ENCODE results near the gene TMEM39B. TPM values are rescaled to one million over a fixed set of nuclear protein-coding genes. Genes with fewer than 3 reads are reported as not detected.

TMEM39B gene
- total RNA-seq, 1 experiment from 2014 or later, result 12.1 TPM

GRCh38 chr1:32044234-32044633 is 28.5 kb upstream of the TMEM39B start:
- TF ChIP-seq, protein P1, sequence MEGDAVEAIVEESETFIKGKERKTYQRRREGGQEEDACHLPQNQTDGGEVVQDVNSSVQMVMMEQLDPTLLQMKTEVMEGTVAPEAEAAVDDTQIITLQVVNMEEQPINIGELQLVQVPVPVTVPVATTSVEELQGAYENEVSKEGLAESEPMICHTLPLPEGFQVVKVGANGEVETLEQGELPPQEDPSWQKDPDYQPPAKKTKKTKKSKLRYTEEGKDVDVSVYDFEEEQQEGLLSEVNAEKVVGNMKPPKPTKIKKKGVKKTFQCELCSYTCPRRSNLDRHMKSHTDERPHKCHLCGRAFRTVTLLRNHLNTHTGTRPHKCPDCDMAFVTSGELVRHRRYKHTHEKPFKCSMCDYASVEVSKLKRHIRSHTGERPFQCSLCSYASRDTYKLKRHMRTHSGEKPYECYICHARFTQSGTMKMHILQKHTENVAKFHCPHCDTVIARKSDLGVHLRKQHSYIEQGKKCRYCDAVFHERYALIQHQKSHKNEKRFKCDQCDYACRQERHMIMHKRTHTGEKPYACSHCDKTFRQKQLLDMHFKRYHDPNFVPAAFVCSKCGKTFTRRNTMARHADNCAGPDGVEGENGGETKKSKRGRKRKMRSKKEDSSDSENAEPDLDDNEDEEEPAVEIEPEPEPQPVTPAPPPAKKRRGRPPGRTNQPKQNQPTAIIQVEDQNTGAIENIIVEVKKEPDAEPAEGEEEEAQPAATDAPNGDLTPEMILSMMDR (IDR thresholded peaks at IDR 0.05; ENCODE audit: insufficient read depth in 1 of 2, low read depth in 1 of 2, low read length in 1 of 2, severe bottlenecking in 1 of 2, unreplicated experiment in 1 of 2), result no peak
- no peak for DNase-seq
- Histone ChIP-seq H3K9me3 (no peaks in the 10 kb centered on the region), H3K4me1 (no peaks in the 10 kb centered on the region), H3K27me3 (replicated peaks; ENCODE audit: control insufficient read depth, insufficient read depth, low read length) (no peaks in the 10 kb centered on the region), H3K36me3 (ENCODE audit: control insufficient read depth, insufficient read depth, low read length) (no peaks in the 10 kb centered on the region), H3K4me3 (ENCODE audit: low read depth, low read length) (no peak overlapping the region)
- intact Hi-C loops (cut with micrococcal nuclease; ENCODE audit: unreplicated experiment), result no loop called here
- Mint-ChIP-seq H3K36me3 (ENCODE audit: insufficient read depth, unreplicated experiment) (peaks cover 28% of the 10 kb centered on the region), H3K4me3 (ENCODE audit: unreplicated experiment) (no peak overlapping the region), H3K9me3 (ENCODE audit: unreplicated experiment) (no peaks in the 10 kb centered on the region), H3K4me1 (ENCODE audit: low read depth, unreplicated experiment) (no peaks in the 10 kb centered on the region), H3K27ac (ENCODE audit: unreplicated experiment) (no peak overlapping the region), H3K27me3 (ENCODE audit: insufficient read depth, unreplicated experiment) (no peaks in the 10 kb centered on the region)
- no TSS peak for BruUV-seq (replicated peaks)
- ChIA-PET POLR2A (no interaction called here), CTCF (interaction anchor here (1.1 kb wide), 1 partner anchor 28 kb away, joined by 4 read pairs; the partner anchor contains the start of gene TMEM39B)

DNA sequence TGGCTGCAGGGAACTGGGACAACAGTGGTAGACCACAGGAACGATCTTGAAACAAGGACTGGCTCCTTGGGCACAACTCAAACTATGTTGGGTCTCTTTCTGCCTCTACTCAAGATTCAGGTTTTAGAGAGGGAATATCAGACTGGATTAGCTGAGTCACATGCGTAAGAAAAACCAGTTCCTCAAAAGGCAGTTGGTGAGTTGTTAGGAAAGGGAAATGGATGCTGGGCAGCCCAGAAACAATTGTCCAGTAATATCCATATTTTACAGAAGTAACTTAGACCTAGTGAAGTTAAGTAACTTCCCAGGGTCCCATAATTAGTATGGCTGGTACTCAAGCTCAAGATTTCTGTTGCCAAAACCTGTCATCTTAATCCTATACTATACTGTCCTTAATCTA is 27.0 kb upstream of the TMEM39B start:
- H3K27me3 Mint-ChIP-seq (ENCODE audit: insufficient read depth, unreplicated experiment), result no peaks in the 10 kb centered on the region

DNA sequence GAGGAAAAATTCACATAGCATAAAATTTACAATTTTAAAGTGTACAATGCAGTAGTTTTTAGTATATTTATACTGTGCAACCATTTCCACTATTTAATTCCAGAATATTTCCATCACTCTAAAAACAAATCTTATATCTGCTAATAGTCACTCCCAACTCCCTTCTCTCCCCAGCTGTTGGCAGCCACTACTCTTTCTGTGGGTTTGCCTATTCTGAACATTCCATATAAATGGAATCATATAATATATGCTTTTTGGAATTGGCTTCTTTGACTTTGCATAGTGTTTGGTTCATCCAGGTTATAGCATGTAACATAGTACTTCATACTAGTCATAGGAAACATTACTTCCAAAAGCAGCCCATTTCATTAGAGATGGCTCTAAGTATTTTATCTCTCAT is 25.0 kb upstream of the TMEM39B start:
- no peaks in the 10 kb centered on the region for H3K36me3 ChIP-seq (ENCODE audit: control insufficient read depth, insufficient read depth, low read length)
- Mint-ChIP-seq H3K9me3 (ENCODE audit: unreplicated experiment) (no peaks in the 10 kb centered on the region), H3K4me1 (ENCODE audit: low read depth, unreplicated experiment) (no peaks in the 10 kb centered on the region), H3K27me3 (ENCODE audit: insufficient read depth, unreplicated experiment) (no peaks in the 10 kb centered on the region), H3K27ac (ENCODE audit: unreplicated experiment) (no peak overlapping the region), H3K4me3 (ENCODE audit: unreplicated experiment) (no peak overlapping the region), H3K36me3 (ENCODE audit: insufficient read depth, unreplicated experiment) (peaks cover 48% of the 10 kb centered on the region)
- TF ChIP-seq, protein P1 (IDR thresholded peaks at IDR 0.05; ENCODE audit: insufficient read depth in 1 of 2, low read depth in 1 of 2, low read length in 1 of 2, severe bottlenecking in 1 of 2, unreplicated experiment in 1 of 2), result no peak
- ChIA-PET CTCF (no interaction called here), POLR2A (no interaction called here)
- intact Hi-C loops (cut with micrococcal nuclease; ENCODE audit: unreplicated experiment), result no loop called here
- DNase-seq, result no peak
- no peaks in the 10 kb centered on the region for H3K4me1 ChIP-seq
- BruUV-seq (replicated peaks), result no TSS peak
- H3K4me3 ChIP-seq (ENCODE audit: low read depth, low read length), result no peak overlapping the region
- no peaks in the 10 kb centered on the region for H3K9me3 ChIP-seq
- H3K27me3 ChIP-seq (replicated peaks; ENCODE audit: control insufficient read depth, insufficient read depth, low read length), result no peaks in the 10 kb centered on the region

More for the DNA sequence above, 27.0 kb upstream of the TMEM39B start:
- Histone ChIP-seq H3K27me3 (replicated peaks; ENCODE audit: control insufficient read depth, insufficient read depth, low read length) (no peaks in the 10 kb centered on the region), H3K9me3 (no peaks in the 10 kb centered on the region), H3K4me3 (ENCODE audit: low read depth, low read length) (no peak overlapping the region), H3K36me3 (ENCODE audit: control insufficient read depth, insufficient read depth, low read length) (no peaks in the 10 kb centered on the region), H3K4me1 (no peaks in the 10 kb centered on the region)
- ChIA-PET POLR2A (no interaction called here), CTCF (no interaction called here)
- TF ChIP-seq, protein P1 (IDR thresholded peaks at IDR 0.05; ENCODE audit: insufficient read depth in 1 of 2, low read depth in 1 of 2, low read length in 1 of 2, severe bottlenecking in 1 of 2, unreplicated experiment in 1 of 2), result no peak
- no peak overlapping the region for H3K27ac Mint-ChIP-seq (ENCODE audit: unreplicated experiment)
- no peak overlapping the region for H3K4me3 Mint-ChIP-seq (ENCODE audit: unreplicated experiment)
- H3K36me3 Mint-ChIP-seq (ENCODE audit: insufficient read depth, unreplicated experiment), result peaks cover 28% of the 10 kb centered on the region
- no peaks in the 10 kb centered on the region for H3K9me3 Mint-ChIP-seq (ENCODE audit: unreplicated experiment)
- DNase-seq, result no peak
- BruUV-seq (replicated peaks), result no TSS peak
- intact Hi-C loops (cut with micrococcal nuclease; ENCODE audit: unreplicated experiment), result no loop called here
- H3K4me1 Mint-ChIP-seq (ENCODE audit: low read depth, unreplicated experiment), result no peaks in the 10 kb centered on the region
